CD14-positive monocyte (primary cell): ENCODE results near the gene GPSM1. TPM values are rescaled to one million over a fixed set of nuclear protein-coding genes. Genes with fewer than 3 reads are reported as not detected.
A peak's percentile ranks its signal among the peaks of the same experiment; 100 is the strongest.
"Not testable (repeated sequence)": the region's sequence is repeated elsewhere in the genome, so short reads cannot be mapped to it uniquely, and the experiment has no call there.

ENCODE experiments used
- DNase-seq, 3 donors: peaks; one replicate each; pipeline ENCODE4 v3.0.0-alpha.2; 2011 to 2022
- H2AFZ ChIP-seq: 2 replicates; pipeline ENCODE4 v1.6.0; 2012; ENCODE audit warnings: mild to moderate bottlenecking, low read depth, low read length, inconsistent platforms; ENCODE audit not compliant: insufficient read depth, poor library complexity, severe bottlenecking
- H3K27ac ChIP-seq, 2 donors: 1 replicate in 1 of 2; 2 replicates in 1 of 2; pipeline ENCODE4 v1.5.1; 2012 to 2013; ENCODE audit warnings: low read length in 2 of 2, control low read depth in 1 of 2, inconsistent platforms in 1 of 2, low read depth in 1 of 2, mild to moderate bottlenecking in 1 of 2
- H3K27me3 ChIP-seq, 2 donors: one replicate each; pipeline versions ENCODE4 v1.6.0 to v1.6.1; 2011 to 2013; ENCODE audit warnings: low read length in 2 of 2; ENCODE audit not compliant: control insufficient read depth in 2 of 2, insufficient read depth in 2 of 2
- H3K36me3 ChIP-seq, 2 donors: replicated peaks in 1 of 2; 1 replicate in 1 of 2; 2 replicates in 1 of 2; pipeline versions ENCODE4 v1.5.1 to v1.6.1; 2012 to 2013; ENCODE audit warnings: low read length in 2 of 2, control low read depth in 1 of 2, inconsistent platforms in 1 of 2, mild to moderate bottlenecking in 1 of 2; ENCODE audit not compliant: insufficient read depth in 2 of 2, control insufficient read depth in 1 of 2
- H3K4me1 ChIP-seq, 2 donors: 1 replicate in 1 of 2; 2 replicates in 1 of 2; pipeline versions ENCODE4 v1.5.1 to v1.6.1; 2012 to 2013; ENCODE audit warnings: low read length in 2 of 2, control low read depth in 1 of 2, inconsistent platforms in 1 of 2, mild to moderate bottlenecking in 1 of 2, moderate library complexity in 1 of 2; ENCODE audit not compliant: insufficient read depth in 2 of 2, control insufficient read depth in 1 of 2
- H3K4me2 ChIP-seq: replicated peaks from 2 replicates; pipeline ENCODE3; 2012; ENCODE audit warnings: low read length, moderate library complexity, mild to moderate bottlenecking; ENCODE audit not compliant: poor library complexity, severe bottlenecking; ENCODE audit errors: extremely low read depth
- H3K4me3 ChIP-seq, 3 experiments: fragments of 200-600 bp in 1 of 3; sonication (generic) in 1 of 3; replicated peaks in 1 of 3; 1 replicate in 2 of 3; 2 replicates in 1 of 3; pipeline ENCODE4 v1.5.1; 2011 to 2013; ENCODE audit warnings: low read length in 3 of 3, mild to moderate bottlenecking in 3 of 3, control low read depth in 2 of 3, low read depth in 2 of 3, inconsistent platforms in 1 of 3, moderate library complexity in 1 of 3
- H3K79me2 ChIP-seq: 2 replicates; pipeline ENCODE4 v1.6.0; 2012; ENCODE audit warnings: mild to moderate bottlenecking, control low read depth, inconsistent platforms, low read length, moderate library complexity; ENCODE audit not compliant: insufficient read depth
- H3K9ac ChIP-seq: 2 replicates; pipeline ENCODE4 v1.6.0; 2017; ENCODE audit warnings: low read length, mild to moderate bottlenecking; ENCODE audit not compliant: insufficient read depth, poor library complexity, severe bottlenecking
- H3K9me3 ChIP-seq, 2 donors: replicated peaks in 1 of 2; 1 replicate in 1 of 2; 2 replicates in 1 of 2; pipeline versions ENCODE4 v1.5.1 to v1.6.1; 2012 to 2013; ENCODE audit warnings: low read length in 2 of 2, control low read depth in 1 of 2; ENCODE audit not compliant: control insufficient read depth in 1 of 2, insufficient read depth in 1 of 2
- H4K20me1 ChIP-seq: 2 replicates; pipeline ENCODE4 v1.6.0; 2012; ENCODE audit warnings: mild to moderate bottlenecking, low read length, control low read depth, moderate library complexity; ENCODE audit not compliant: insufficient read depth
- H3K27ac Mint-ChIP-seq, 7 donors: one replicate each; pipeline ENCODE4 v1.8.0; 2020; ENCODE audit warnings: mild to moderate bottlenecking in 7 of 7, mixed read lengths in 7 of 7, moderate library complexity in 6 of 7, inconsistent platforms in 2 of 7
- H3K27me3 Mint-ChIP-seq, 3 donors: one replicate each; pipeline ENCODE4 v1.8.0; 2021 to 2022; ENCODE audit warnings: low read depth in 3 of 3, mild to moderate bottlenecking in 3 of 3, mixed read lengths in 3 of 3, moderate library complexity in 3 of 3, inconsistent platforms in 1 of 3
- H3K36me3 Mint-ChIP-seq, 2 donors: one replicate each; pipeline ENCODE4 v1.8.0; 2020; ENCODE audit warnings: mixed read lengths in 2 of 2, inconsistent platforms in 1 of 2, mild to moderate bottlenecking in 1 of 2
- H3K4me1 Mint-ChIP-seq: one replicate; pipeline ENCODE4 v1.8.0; 2020; ENCODE audit warnings: mild to moderate bottlenecking, mixed read lengths
- H3K4me3 Mint-ChIP-seq, 2 donors: one replicate each; pipeline ENCODE4 v1.8.0; 2020; ENCODE audit warnings: mild to moderate bottlenecking in 2 of 2, mixed read lengths in 2 of 2, moderate library complexity in 1 of 2
- H3K9me3 Mint-ChIP-seq, 7 donors: one replicate each; pipeline ENCODE4 v1.8.0; 2020 to 2022; ENCODE audit warnings: mixed read lengths in 7 of 7, mild to moderate bottlenecking in 6 of 7, moderate library complexity in 6 of 7, inconsistent platforms in 2 of 7
- WGBS: methylation state at CpG from one replicate; pipeline ENCODE4 v1.1.5; 2013; ENCODE audit warnings: missing lambda C conversion rate; ENCODE audit not compliant: insufficient coverage; 5-methylcytosine and 5-hydroxymethylcytosine counted together
- intact Hi-C, 2 donors: fragments of 100-400 bp; cut with micrococcal nuclease; formaldehyde crosslinking; loops; one replicate each; pipeline versions ENCODE4 v1.15.0 to v1.15.1; 2023
- polyA plus RNA-seq, 3 donors: library from polyadenylated mRNA; depleted of rRNA in 1 of 3; unstranded in 2 of 3; stranded (reverse) in 1 of 3; fragments of 300-500 nt in 2 of 3; fragments of >200 nt in 1 of 3; fragmentation: Illumina TruSeq in 2 of 3; gene quantifications; 1 replicate in 2 of 3; 2 replicates in 1 of 3; pipeline ENCODE4 v1.2.3, GENCODE V29; 2012 to 2021
- TF ChIP-seq, protein P1 (sequence below): fragments of 200-600 bp; IDR thresholded peaks from one replicate; pipeline ENCODE4 v1.8.0; 2022; ENCODE audit warnings: antibody characterized with exemption, mild to moderate bottlenecking

Gene GPSM1
- polyA plus RNA-seq, 3 donors = 0.67 to 3.1 (median 0.73) TPM

DNA sequence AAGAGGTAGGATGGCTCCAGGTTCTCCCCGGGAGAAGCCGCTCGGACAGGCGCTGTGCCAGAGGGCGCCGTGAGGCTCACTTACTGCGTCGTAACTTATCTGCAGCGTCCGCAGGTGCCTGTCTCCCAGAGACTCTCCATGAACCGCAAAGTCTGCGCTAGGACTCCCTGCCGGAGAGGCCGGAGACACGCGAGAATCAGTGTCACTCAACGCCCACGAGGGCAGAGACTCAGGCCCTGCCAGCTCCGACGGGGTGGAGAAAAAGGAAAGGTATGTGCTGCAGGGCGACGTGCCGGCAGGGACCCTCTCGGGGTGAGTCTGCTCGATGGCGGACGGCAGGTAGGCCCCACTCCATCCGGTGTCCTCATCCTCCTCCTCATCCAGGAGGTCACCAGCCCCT lies 79.7 kb downstream of the GPSM1 start:
- H4K20me1 ChIP-seq, intact Hi-C loops, H3K9me3 ChIP-seq, H3K27ac ChIP-seq, H3K27me3 ChIP-seq, H3K9ac ChIP-seq, H3K4me2 ChIP-seq, H3K27ac Mint-ChIP-seq, H3K4me3 ChIP-seq, H3K9me3 Mint-ChIP-seq, H3K27me3 Mint-ChIP-seq, DNase-seq, H3K4me3 Mint-ChIP-seq, H2AFZ ChIP-seq: not testable (repeated sequence)
- Histone ChIP-seq H3K79me2 (peaks cover 25% of the 10 kb centered on the region), H3K36me3 (peaks cover 42 to 55% of the 10 kb centered on the region in 2 donors), H3K4me1 (peaks cover 22 to 25% of the 10 kb centered on the region in 2 donors)
- peaks cover 37 to 63% of the 10 kb centered on the region in 2 donors for H3K36me3 Mint-ChIP-seq
- peaks cover 30% of the 10 kb centered on the region for H3K4me1 Mint-ChIP-seq
- 100% methylated on average over 11 of the region's 28 CpGs for WGBS

DNA sequence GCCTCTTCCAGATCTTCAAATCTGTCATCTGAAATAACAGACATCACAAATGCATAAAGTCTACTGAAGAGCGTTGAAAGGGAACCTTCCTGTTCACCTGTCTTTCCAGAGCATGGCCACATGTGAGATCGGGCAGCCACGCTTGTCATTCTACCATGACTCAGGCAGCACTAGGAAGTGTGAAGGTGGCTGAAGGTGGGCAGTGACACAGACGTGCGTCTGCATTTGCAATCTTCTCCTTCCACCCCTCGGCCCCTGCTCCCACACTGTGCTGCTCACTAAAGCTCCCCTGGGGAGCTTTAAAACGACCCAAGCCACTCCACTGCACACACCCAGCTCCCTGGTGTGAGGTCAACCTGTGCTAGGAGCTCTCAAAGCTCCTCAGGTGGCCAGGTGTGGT lies 80.6 kb downstream of the GPSM1 start:
- Histone ChIP-seq H3K79me2 (peaks cover 33% of the 10 kb centered on the region), H3K4me3 (no peak overlapping the region), H3K36me3 (peaks cover 45 to 55% of the 10 kb centered on the region in 2 donors), H3K9ac (no peak overlapping the region), H3K9me3 (no peaks in the 10 kb centered on the region), H2AFZ (no peak overlapping the region), H3K4me2 (no peak overlapping the region), H4K20me1 (peaks cover 3% of the 10 kb centered on the region), H3K27me3 (no peaks in the 10 kb centered on the region), H3K4me1 (peaks cover 22 to 25% of the 10 kb centered on the region in 2 donors), H3K27ac (no peak overlapping the region)
- no peak overlapping the region for H3K4me3 Mint-ChIP-seq
- peaks cover 30% of the 10 kb centered on the region for H3K4me1 Mint-ChIP-seq
- peaks cover 0 to 3% (median 0%) of the 10 kb centered on the region in 3 donors for H3K27me3 Mint-ChIP-seq
- 96% methylated on average over 3 of the region's 7 CpGs for WGBS
- intact Hi-C loops = no loop called here
- DNase-seq = no peak
- H3K36me3 Mint-ChIP-seq = peaks cover 37 to 62% of the 10 kb centered on the region in 2 donors
- H3K9me3 Mint-ChIP-seq = peaks cover 0 to 2% (median 0%) of the 10 kb centered on the region in 7 donors
- peak overlapping the region in 1 of 7 donors; percentile 15 for H3K27ac Mint-ChIP-seq
- TF ChIP-seq, protein P1, sequence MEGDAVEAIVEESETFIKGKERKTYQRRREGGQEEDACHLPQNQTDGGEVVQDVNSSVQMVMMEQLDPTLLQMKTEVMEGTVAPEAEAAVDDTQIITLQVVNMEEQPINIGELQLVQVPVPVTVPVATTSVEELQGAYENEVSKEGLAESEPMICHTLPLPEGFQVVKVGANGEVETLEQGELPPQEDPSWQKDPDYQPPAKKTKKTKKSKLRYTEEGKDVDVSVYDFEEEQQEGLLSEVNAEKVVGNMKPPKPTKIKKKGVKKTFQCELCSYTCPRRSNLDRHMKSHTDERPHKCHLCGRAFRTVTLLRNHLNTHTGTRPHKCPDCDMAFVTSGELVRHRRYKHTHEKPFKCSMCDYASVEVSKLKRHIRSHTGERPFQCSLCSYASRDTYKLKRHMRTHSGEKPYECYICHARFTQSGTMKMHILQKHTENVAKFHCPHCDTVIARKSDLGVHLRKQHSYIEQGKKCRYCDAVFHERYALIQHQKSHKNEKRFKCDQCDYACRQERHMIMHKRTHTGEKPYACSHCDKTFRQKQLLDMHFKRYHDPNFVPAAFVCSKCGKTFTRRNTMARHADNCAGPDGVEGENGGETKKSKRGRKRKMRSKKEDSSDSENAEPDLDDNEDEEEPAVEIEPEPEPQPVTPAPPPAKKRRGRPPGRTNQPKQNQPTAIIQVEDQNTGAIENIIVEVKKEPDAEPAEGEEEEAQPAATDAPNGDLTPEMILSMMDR = no peak

Other genes starting within 250 kb of the GPSM1 start
- 10 to 100 TPM in 1 of 3 donors, 1 to 10 TPM in 2; 8.1 to 32.4 (median 8.7) TPM for gene NACC2, start 232.2 kb upstream of the GPSM1 start, polyA plus RNA-seq
- 10 to 100 TPM; 11.0 to 38.0 (median 30.9) TPM for gene TMEM250, start 208.7 kb upstream of the GPSM1 start, polyA plus RNA-seq
- gene LHX3, start 122.4 kb upstream of the GPSM1 start, polyA plus RNA-seq = not detected
- 1 to 10 TPM in 1 of 3 donors, under 1 TPM in 2; 0.03 to 8.4 (median 0.17) TPM for gene QSOX2, start 81.7 kb upstream of the GPSM1 start, polyA plus RNA-seq
- gene CCDC187, start 23.4 kb upstream of the GPSM1 start, polyA plus RNA-seq = not detected
- gene DNLZ, start 36.2 kb downstream of the GPSM1 start, polyA plus RNA-seq = 10 to 100 TPM in 2 of 3 donors, 1 to 10 TPM in 1; 5.1 to 20.5 (median 10.5) TPM
- 100 to 1,000 TPM in 1 of 3 donors, 10 to 100 TPM in 2; 34.3 to 108 (median 41.4) TPM for gene CARD9, start 46.1 kb downstream of the GPSM1 start, polyA plus RNA-seq
- 1 to 10 TPM in 2 of 3 donors, under 1 TPM in 1; 0.59 to 6.7 (median 1.2) TPM for gene SNAPC4, start 72.6 kb downstream of the GPSM1 start, polyA plus RNA-seq
- gene ENTR1, start 83.1 kb downstream of the GPSM1 start, polyA plus RNA-seq = 10 to 100 TPM in 1 of 3 donors, 1 to 10 TPM in 2; 3.3 to 60.0 (median 9.6) TPM
- gene PMPCA, start 83.1 kb downstream of the GPSM1 start, polyA plus RNA-seq = 10 to 100 TPM; 23.1 to 58.8 (median 24.9) TPM
- 1 to 10 TPM; 1.0 to 8.0 (median 1.0) TPM for gene INPP5E, start 112.3 kb downstream of the GPSM1 start, polyA plus RNA-seq
- gene SEC16A, start 155.5 kb downstream of the GPSM1 start, polyA plus RNA-seq = 10 to 100 TPM; 11.1 to 36.8 (median 19.1) TPM
- gene NOTCH1, start 218.5 kb downstream of the GPSM1 start, polyA plus RNA-seq = 10 to 100 TPM in 1 of 3 donors, 1 to 10 TPM in 2; 1.4 to 33.0 (median 2.2) TPM